Right atrium auricular region (tissue), 2 donors: ENCODE measurements around the gene FCHSD2. TPM values are rescaled to one million over a fixed set of nuclear protein-coding genes. Genes with fewer than 3 reads are reported as not detected.

ENCODE experiments used
- DNase-seq: peaks from one replicate; pipeline ENCODE4 v3.0.0-alpha.2; 2019; ENCODE audit warnings: low spot score
- H3K27ac ChIP-seq, 2 donors: fragments of 200-600 bp; sonication (generic); 1 replicate in 1 of 2; 2 replicates in 1 of 2; pipeline ENCODE4 v1.5.1; 2016 to 2019
- H3K27me3 ChIP-seq, 2 donors: fragments of 200-600 bp; sonication (generic); one replicate each; pipeline versions ENCODE4 v1.5.1 to v1.6.0; 2017 to 2019
- H3K36me3 ChIP-seq: fragments of 200-600 bp; sonication (generic); one replicate; pipeline ENCODE4 v1.5.1; 2016
- H3K4me1 ChIP-seq, 2 donors: fragments of 200-600 bp; sonication (generic); one replicate each; pipeline versions ENCODE4 v1.5.1 to v1.6.0; 2017 to 2019
- H3K4me3 ChIP-seq, 2 donors: fragments of 200-600 bp; sonication (generic); 1 replicate in 1 of 2; 2 replicates in 1 of 2; pipeline ENCODE4 v1.5.1; 2017 to 2019; ENCODE audit warnings: mild to moderate bottlenecking in 1 of 2, moderate library complexity in 1 of 2
- H3K9me3 ChIP-seq, 2 donors: fragments of 200-600 bp; sonication (generic); one replicate each; pipeline ENCODE4 v1.5.1; 2019
- total RNA-seq, 2 donors: library from RNA; depleted of rRNA; stranded (reverse); fragments of >200 nt; gene quantifications; one replicate each; pipeline ENCODE4 v1.1.0, GENCODE V29; 2016
- TF ChIP-seq, protein P1 (sequence below), 2 donors: fragments of 200-600 bp; sonication (generic); IDR thresholded peaks; one replicate each; pipeline ENCODE4 v1.5.1; 2019; ENCODE audit warnings: antibody characterized with exemption in 2 of 2

FCHSD2 gene
- 10 to 100 TPM; 23.9 to 24.0 TPM for total RNA-seq

DNA sequence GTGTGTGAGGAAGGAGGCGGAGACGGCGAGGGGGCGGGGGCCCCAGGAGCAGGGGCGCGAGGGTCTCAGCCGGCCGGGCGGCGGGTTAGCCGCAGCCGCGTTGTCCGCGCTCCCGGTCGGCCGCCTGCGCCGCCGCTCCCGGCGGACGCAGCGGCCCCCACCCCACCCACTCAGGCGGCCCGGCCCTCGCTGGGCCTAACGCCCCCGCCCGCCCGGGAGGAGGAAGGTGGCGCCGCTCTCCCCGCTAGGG, at the start of gene FCHSD2:
Gene FCHSD2 (minus strand): TSS at position 191 of the 250 bp plus-strand sequence. CDS start 441 bp downstream, outside the sequence.
- H3K36me3 ChIP-seq: peaks cover 8% of the 10 kb centered on the region
- no peaks in the 10 kb centered on the region for H3K27me3 ChIP-seq
- TF ChIP-seq, protein P1, sequence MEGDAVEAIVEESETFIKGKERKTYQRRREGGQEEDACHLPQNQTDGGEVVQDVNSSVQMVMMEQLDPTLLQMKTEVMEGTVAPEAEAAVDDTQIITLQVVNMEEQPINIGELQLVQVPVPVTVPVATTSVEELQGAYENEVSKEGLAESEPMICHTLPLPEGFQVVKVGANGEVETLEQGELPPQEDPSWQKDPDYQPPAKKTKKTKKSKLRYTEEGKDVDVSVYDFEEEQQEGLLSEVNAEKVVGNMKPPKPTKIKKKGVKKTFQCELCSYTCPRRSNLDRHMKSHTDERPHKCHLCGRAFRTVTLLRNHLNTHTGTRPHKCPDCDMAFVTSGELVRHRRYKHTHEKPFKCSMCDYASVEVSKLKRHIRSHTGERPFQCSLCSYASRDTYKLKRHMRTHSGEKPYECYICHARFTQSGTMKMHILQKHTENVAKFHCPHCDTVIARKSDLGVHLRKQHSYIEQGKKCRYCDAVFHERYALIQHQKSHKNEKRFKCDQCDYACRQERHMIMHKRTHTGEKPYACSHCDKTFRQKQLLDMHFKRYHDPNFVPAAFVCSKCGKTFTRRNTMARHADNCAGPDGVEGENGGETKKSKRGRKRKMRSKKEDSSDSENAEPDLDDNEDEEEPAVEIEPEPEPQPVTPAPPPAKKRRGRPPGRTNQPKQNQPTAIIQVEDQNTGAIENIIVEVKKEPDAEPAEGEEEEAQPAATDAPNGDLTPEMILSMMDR (IDR thresholded peaks at IDR 0.05): no peak
- no peaks in the 10 kb centered on the region for H3K9me3 ChIP-seq
- peak within 1 kb of the TSS; percentile 96 to 98 for H3K27ac ChIP-seq
- DNase-seq: no peak
- peaks cover 0 to 56% of the 10 kb centered on the region in 2 donors for H3K4me1 ChIP-seq
- peak within 1 kb of the TSS; percentile 91 to 95 for H3K4me3 ChIP-seq

DNA sequence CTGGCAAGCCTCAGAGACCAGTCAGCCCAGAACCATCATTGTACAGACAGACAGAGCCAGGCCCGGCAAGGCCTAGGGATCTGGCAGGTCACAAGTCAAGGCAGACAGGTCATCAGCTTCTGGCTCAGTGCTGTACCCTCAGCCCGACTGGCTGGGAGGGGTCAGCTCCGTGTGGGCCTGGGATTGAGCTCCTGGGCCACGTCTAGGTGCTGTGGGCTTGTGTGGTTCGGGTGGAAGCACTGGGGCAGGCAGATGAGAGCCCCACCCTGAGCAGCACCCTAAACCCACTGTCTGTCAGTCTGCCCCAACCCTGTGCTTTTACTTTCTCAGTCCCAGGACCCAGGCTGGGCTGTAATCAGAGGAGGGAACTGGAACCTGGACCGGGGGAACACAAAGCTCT, 49.0 kb upstream of the FCHSD2 start:
- Histone ChIP-seq H3K4me1 (peaks cover 0 to 19% of the 10 kb centered on the region in 2 donors), H3K36me3 (no peaks in the 10 kb centered on the region), H3K9me3 (no peaks in the 10 kb centered on the region), H3K27ac (no peak overlapping the region), H3K27me3 (no peaks in the 10 kb centered on the region), H3K4me3 (no peak overlapping the region)
- TF ChIP-seq, protein P1 (IDR thresholded peaks at IDR 0.05): no peak
- no peak for DNase-seq

DNA sequence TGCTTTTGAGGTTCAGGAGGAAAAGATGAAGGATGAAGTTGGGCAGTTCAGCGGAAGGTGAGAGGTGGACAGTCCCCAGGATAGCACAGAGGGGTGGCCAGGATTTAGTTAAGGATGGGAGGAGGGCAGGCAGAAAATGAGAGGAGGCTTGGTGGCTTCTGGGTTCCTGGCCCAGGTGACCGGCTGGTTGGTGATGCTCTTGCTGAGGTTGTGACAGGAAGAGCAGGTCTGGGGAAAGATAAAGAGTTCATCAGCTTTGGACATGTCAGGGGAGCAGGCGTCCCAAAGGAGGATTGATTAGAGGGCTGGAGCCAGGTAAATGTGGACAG, 48.4 kb upstream of the FCHSD2 start:
- no peaks in the 10 kb centered on the region for H3K9me3 ChIP-seq
- H3K4me1 ChIP-seq: peaks cover 0 to 26% of the 10 kb centered on the region in 2 donors
- no peak overlapping the region for H3K27ac ChIP-seq
- no peaks in the 10 kb centered on the region for H3K27me3 ChIP-seq
- no peaks in the 10 kb centered on the region for H3K36me3 ChIP-seq
- TF ChIP-seq, protein P1 (IDR thresholded peaks at IDR 0.05): no peak
- H3K4me3 ChIP-seq: no peak overlapping the region
- no peak for DNase-seq

DNA sequence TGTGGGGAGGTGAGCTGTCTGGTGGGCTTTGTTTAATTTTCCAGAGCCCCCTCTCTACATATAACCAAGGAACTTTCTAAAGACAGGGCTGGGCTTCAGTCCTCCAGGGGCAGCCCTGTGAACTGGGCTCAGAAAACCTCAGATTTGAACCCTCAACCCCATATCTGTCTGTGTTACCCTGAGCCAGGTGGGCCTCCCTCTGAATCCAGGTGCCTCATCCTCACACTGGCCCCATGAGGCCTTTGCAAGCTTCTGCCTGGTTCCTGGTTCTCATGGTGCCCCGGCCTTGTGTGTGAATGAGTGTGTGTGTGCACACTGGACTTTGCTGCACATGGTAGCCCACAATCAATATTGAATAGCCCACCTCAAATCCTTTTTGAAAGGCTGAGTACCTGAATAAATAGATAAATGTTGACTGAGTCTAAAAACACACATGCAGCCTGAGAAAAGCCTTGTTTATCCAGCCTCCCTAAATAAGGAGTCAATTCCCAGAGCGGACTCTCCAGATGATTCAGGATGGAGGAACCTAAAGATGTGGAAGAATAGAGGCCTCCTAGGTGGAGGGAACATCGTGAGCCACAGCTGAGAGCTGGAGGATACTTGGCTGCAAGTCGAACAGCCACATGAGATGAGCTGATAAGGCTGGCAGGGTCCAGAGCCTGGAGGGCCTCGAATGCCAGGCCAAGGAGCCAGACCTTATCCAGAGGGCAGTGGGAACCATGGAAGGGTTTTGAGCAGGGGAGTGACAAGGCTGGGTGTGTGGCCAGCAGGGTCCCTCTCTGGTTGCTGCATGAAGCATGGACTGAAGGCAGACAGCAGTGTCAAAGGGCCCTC, 47.8 kb upstream of the FCHSD2 start:
- H3K4me1 ChIP-seq: peaks cover 0 to 32% of the 10 kb centered on the region in 2 donors

DNA sequence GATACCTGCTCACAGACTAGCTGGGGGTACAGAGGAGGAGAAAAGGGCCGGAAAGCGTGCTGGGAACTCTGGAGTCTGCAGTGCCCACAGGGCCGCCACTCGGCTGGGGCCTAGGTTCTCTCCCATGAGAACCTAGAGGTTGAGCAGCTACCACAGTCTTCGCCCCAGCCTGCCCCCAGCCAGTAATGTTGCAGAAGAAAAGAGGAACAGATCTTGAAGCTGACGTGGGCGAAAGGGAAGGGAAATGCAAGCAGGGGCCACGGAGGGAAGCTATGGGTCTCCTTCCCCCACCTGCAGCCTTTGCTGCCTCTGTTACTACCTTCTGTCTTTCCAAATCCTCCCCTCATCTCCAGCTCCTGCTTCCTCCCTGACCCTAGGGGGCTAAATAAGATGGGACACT, 47.2 kb upstream of the FCHSD2 start:
- DNase-seq: no peak
- Histone ChIP-seq H3K36me3 (no peaks in the 10 kb centered on the region), H3K27ac (no peak overlapping the region), H3K4me3 (no peak overlapping the region), H3K9me3 (no peaks in the 10 kb centered on the region), H3K27me3 (no peaks in the 10 kb centered on the region), H3K4me1 (peaks cover 0 to 32% of the 10 kb centered on the region in 2 donors)
- TF ChIP-seq, protein P1 (IDR thresholded peaks at IDR 0.05): no peak

More for the DNA sequence above, 47.8 kb upstream of the FCHSD2 start:
- Histone ChIP-seq H3K27ac (no peak overlapping the region), H3K36me3 (no peaks in the 10 kb centered on the region), H3K4me3 (no peak overlapping the region), H3K9me3 (no peaks in the 10 kb centered on the region), H3K27me3 (no peaks in the 10 kb centered on the region)
- DNase-seq: no peak
- TF ChIP-seq, protein P1 (IDR thresholded peaks at IDR 0.05): no peak

DNA sequence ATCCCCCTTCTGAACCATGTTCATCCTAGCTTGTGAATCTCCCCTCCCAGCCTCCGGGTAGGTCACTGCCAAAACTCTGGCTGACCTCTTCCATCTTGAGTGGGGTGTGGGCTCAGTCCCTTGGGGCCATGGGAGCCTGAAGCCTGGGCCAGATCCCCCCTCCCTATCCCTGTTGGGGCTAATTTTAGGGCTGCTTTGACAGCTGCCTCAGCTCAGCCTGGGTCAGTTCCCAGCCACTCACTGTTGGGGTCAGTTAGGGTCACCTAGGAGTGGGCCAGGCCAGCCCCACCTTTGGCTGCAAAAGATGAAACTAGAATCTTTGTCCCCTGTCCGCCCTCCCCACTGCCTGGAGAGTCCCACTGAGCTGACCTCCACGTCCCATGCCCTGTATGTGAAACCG, 46.2 kb upstream of the FCHSD2 start:
- DNase-seq: no peak
- peaks cover 0 to 35% of the 10 kb centered on the region in 2 donors for H3K4me1 ChIP-seq
- no peak overlapping the region for H3K4me3 ChIP-seq
- no peaks in the 10 kb centered on the region for H3K27me3 ChIP-seq
- peak overlapping the region in 1 of 2 donors; percentile 15 for H3K27ac ChIP-seq
- TF ChIP-seq, protein P1 (IDR thresholded peaks at IDR 0.05): no peak
- no peaks in the 10 kb centered on the region for H3K36me3 ChIP-seq
- no peaks in the 10 kb centered on the region for H3K9me3 ChIP-seq
